ENCODE measurements around the gene RNF217.
A peak's percentile ranks its signal among the peaks of the same experiment; 100 is the strongest.
"Not testable (repeated sequence)": the region's sequence is repeated elsewhere in the genome, so short reads cannot be mapped to it uniquely, and the experiment has no call there.

The RNF217 gene

DNA sequence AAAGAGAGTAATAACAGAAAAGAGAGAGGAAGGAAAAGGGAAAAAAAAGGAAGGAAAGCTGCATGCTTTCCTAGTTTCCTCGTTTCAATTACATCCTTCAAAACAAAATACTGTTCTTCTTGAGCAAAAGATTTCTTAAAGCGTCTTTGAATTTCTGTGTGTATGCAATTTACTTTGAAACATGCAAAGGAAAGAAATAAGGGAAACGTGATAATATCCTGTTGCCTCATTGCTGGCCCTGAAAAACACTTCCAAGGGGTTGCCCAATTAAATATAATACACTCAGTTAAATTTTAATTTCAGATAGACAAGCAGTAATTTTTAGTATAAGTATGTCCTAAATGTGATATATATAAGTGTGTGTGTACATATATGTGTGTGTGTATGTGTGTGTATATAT is 140.2 kb downstream of the RNF217 start:
- DNase-seq, result no peak

GRCh38 chr6:125102891-125103290 is 140.7 kb downstream of the RNF217 start:
- DNase-seq, result no peak

DNA sequence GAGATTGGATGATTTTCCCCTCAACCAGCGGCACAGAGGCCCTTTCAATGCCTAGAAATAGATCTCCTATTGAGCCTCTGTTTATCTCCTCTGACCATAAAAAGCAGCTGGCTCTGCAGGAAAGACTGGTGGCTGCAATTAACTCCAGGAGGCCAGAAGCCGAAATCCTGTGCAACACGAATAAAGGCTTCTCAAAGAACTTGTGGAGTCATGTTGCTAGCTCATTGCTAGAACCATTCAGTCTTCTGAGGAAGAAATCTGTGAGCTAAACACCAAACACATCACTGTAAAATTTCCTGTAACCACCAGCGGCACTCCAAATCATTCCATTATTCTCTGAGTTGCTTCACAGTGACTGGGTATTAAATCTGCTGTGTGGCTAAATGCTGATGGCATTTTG is 142.2 kb downstream of the RNF217 start:
- no peak for DNase-seq

GRCh38 chr6:125107048-125107447 is 144.8 kb downstream of the RNF217 start:
- no peak for DNase-seq

- DNase-seq, result no peak
Observed at GRCh38 chr6:125107896-125108295, 145.7 kb downstream of the RNF217 start.

- DNase-seq, result no peak
Observed at GRCh38 chr6:125110056-125110455, 147.8 kb downstream of the RNF217 start.

- no peak for DNase-seq
Observed at GRCh38 chr6:125111219-125111983, 149.2 kb downstream of the RNF217 start.

- no peak for DNase-seq
Observed at GRCh38 chr6:125112934-125113333, 150.7 kb downstream of the RNF217 start.

DNA sequence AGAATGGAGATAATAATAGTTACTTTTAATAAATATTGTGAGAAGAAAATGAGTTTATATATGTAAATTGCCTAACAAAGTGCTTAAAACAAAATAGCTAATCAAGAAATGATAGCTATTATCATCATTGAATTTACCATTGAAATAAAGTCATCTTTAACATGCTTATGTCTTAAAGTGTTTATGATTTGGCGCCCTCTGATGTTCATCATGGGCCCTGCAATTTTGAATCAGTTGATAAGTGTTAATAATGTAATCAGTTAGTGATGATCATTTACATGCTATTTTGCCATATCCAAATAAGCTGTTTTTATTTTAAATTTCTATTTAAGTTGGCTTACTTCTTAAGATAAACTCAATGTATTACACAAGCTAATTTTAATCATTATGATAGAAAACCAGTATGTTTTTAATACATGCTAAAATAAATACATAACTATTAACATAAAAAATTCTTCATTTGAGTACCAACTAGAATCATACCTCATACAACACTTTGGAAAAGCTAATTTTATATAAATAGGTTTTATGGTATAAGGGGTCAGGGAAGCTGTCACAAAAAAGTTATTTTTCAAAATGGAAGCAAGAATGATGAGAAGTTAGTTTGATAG is 152.1 kb downstream of the RNF217 start:
- DNase-seq, result peak; percentile 44

- DNase-seq, result no peak
Observed at GRCh38 chr6:125116170-125116569, 153.9 kb downstream of the RNF217 start.

- no peak for DNase-seq
Observed at GRCh38 chr6:125116710-125117109, 154.5 kb downstream of the RNF217 start.

GRCh38 chr6:125117818-125118217 is 155.6 kb downstream of the RNF217 start:
- DNase-seq, result no peak

GRCh38 chr6:125120054-125120590 is 157.9 kb downstream of the RNF217 start:
- no peak for DNase-seq

- DNase-seq, result no peak
Observed at GRCh38 chr6:125121894-125122293, 159.7 kb downstream of the RNF217 start.

GRCh38 chr6:125123051-125123450 is 160.8 kb downstream of the RNF217 start:
- no peak for DNase-seq

GRCh38 chr6:125123468-125124048 is 161.3 kb downstream of the RNF217 start:
- DNase-seq, result no peak

- no peak for DNase-seq
Observed at GRCh38 chr6:125124049-125124669, 161.9 kb downstream of the RNF217 start.

DNA sequence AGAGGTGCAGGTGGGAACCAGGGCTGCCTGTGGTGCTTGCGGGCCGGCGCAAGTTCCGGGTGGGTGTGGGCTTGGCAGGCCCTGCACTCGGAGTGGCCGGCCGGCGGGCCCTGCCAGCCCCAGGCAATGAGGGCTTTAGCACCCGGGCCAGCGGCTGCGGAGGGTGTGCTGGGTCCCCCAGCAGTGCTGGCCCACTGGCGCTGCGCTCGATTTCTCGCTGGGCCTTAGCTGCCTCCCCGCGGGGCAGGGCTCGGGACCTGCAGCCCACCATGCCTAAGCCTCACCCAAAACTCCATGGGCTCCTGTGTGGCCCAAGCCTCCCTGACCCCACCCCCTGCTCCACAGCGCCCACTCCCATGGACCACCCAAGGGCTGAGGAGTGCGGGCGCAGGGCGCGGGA is 163.6 kb downstream of the RNF217 start:
- DNase-seq, result not testable (repeated sequence)

- no peak for DNase-seq
Observed at GRCh38 chr6:125129354-125129753, 167.1 kb downstream of the RNF217 start.

DNA sequence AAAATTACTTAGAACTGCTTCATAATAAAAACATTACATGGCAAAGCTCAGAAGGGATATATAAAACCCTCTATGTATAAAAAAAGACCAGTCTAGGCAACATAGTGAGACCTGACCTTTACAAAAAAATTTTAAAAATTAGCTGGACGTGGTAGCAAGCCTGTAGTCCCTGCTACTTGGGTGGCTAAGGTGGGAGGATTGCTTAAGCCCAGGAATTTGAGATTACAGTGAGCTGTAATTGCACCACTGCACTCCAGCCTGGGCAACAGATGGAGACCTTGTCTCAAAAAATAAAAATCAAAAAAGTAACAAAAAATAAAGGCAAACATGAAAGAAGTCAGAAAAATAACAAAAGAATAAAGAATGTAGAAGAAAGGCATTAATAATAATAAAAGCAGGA is 169.8 kb downstream of the RNF217 start:
- DNase-seq, result no peak

DNA sequence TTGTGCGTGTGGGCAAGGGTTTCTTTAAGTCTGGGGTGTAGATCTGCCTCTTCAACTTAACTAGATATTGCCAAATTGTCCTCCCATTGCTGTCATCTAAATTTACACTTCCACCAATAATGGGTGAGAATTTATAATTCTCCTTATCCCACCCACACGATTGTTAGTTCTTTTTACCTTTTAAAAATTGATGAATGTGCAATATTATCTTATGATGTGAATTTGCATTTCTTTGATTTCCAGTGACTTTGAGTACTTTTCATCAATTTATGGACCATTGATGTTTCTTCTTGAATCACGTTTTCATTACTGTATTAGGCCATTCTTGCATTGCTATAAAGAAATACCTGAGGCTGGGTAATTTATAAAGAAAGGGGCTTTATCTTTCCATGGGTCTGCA is 174.1 kb downstream of the RNF217 start:
- DNase-seq, result no peak

GRCh38 chr6:125138083-125138482 is 175.8 kb downstream of the RNF217 start:
- no peak for DNase-seq

GRCh38 chr6:125140808-125141207 is 178.6 kb downstream of the RNF217 start:
- no peak for DNase-seq

Data from activated CD4-positive, alpha-beta T cell treated with anti-CD3 and anti-CD28 coated beads, Interleukin-2, Interleukin-6, amounts not matched to agents 100 ng/mL and 50 ng/mL, durations not matched to agents 16 hours and 8 hours (primary cell).